ENCODE results near the gene CPLX3.

GRCh38 chr15:74798388-74799254 is 27.8 kb upstream of the CPLX3 start:
- TF ChIP-seq TSHZ2 (CRISPR knock-in tag; IDR thresholded peaks at IDR 0.05) (no peak), CREB5 (CRISPR knock-in tag; IDR thresholded peaks at IDR 0.05; ENCODE audit: low read depth) (no peak), TCF4 (CRISPR knock-in tag; IDR thresholded peaks at IDR 0.05; ENCODE audit: borderline replicate concordance) (no peak), PATZ1 (CRISPR knock-in tag; IDR thresholded peaks at IDR 0.05; ENCODE audit: borderline replicate concordance) (no peak)
